Stimulated activated CD4-positive, alpha-beta T cell treated with anti-CD3 and anti-CD28 coated beads, Interleukin-1b, Interleukin-23, amount 100 ng/mL, for 1 hour (primary cell): Measurements from ENCODE around the gene CRIM1.

ENCODE experiments used
- DNase-seq, 2 donors: peaks; one replicate each; pipeline ENCODE4 v3.0.0-alpha.2; 2020; ENCODE audit warnings: low read depth in 2 of 2

CRIM1 gene

DNA sequence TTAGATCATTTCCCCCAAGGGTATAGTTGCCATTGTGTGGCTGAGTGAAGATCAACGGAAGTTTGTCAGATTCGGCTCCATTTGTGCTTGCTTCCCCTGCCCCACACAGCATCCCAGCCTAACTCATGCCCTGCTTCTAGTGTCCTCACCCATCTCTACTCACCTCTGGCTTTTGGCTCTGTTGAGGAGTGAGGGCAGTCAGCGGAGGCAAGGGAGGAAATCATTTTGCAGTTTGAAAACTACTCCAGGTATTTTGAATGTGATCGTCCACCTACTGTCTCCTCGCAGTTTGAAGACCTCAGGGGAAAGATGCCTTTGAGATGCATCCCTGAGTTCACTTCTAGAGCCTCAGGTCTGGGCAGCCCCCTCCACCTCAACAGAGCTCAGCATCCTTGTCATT lies 126.1 kb downstream of the CRIM1 start:
- no peak for DNase-seq

DNA sequence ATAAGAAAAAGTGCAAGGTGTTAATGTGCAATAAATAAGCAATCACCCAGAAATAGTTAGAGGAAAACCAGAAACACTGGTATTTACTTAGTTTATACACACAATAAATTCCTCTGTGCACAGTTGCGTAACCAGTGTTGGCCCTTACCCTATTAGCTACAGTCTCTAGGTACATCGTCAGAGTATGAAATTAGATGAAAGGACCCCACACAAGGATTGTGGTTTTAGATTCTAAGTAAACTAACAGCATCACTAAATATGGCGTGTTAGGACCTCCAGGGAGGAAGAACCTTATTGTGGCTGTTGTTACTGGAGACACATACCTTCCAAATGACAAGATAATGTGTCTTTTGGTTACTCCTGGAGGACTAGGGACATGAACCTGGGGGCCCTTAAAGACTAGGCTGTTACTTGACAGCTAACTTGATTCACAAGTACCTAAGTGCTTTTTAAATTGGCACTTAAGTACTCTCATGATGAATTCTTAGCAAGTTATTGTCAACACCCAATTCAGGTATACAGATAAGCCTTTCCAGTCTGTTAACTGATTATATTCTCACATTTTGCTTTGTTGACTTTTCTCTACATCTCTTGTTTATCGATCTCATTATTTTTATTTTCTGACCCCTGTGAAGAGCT lies 127.1 kb downstream of the CRIM1 start:
- no peak for DNase-seq

GRCh38 chr2:36483290-36483689 lies 127.7 kb downstream of the CRIM1 start:
- no peak for DNase-seq

GRCh38 chr2:36484454-36484853 lies 128.9 kb downstream of the CRIM1 start:
- DNase-seq, result no peak

DNA sequence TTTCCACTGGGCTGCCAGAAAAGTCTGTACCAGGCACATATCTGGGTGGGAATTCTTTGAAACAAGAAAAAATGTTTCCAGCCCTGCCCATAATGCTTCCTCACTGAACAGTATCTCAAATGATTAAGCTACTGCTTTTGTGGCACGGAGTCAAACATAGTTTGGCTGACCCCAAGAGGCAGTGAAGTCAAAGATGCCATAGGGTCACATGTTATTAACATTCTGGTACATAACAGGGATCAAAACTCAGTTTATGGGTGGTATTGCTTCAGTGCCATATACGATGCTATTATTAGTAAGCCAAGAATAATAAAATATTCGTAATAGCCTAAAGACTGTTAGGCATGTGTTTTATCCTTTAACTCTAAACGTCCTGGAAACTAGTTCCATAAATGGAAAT lies 129.9 kb downstream of the CRIM1 start:
- no peak for DNase-seq

DNA sequence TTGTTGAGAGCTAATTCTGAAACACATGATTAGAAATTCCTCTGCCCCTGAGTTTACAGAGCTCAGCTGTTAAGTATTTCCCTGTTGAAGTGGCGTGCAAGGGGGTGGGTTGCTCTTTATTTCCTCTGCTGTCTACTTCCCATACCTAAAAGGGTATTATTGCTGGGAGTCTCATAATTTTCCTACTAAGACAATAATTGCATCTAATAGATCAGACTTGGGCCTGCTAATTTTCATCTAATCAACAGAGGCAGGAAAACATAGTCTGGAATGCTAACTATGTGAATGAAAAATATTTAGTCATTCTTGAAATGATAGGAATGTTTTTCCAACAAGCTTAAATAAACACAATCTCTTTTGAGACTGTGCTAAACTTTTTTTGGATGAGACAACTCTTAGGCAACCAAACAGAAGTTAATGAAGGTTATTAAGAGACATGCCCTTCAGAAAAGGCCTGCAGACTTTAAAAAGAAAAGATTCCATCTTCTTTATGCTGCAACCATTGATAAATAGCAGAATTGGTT lies 131.0 kb downstream of the CRIM1 start:
- no peak for DNase-seq

DNA sequence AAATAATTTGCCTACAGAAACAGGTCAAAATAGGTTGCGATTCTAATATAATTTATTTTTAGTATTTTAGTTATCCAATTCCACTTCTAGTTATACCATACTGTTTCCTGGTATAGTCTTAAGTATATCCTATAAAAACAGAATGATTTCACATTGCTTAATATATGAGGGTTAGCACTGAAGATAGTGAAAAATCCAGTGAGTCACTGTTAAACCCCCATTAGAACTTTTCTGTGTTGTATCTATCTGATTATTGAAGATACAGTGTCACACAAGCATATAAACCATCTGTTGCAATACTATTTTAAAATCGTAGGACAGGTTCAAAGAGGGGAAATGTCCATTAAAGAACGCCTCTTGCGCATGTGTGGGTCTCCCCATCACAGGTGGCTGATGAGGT lies 132.4 kb downstream of the CRIM1 start:
- DNase-seq, result no peak

- no peak for DNase-seq
These were observed 133.7 kb downstream of the CRIM1 start for GRCh38 chr2:36489281-36489680.

DNA sequence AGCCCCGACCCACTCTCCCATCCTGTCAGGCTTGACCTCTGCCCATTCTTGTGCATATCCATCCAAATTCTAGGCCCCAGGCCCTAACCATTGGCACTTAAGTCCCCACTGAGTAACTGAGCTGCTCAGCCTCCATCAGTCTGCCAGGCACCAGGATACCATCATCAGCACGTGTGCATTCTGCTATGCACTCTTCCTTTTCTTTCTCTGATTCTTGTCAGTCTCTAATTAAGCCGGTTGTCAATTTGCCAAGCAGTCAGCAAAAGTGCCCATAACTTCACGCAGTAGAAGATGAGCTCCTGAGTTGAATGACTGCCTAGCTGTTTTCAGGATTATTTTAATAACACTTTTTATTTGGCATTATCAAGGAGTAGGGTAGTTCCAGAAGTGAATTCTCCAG lies 135.2 kb downstream of the CRIM1 start:
- DNase-seq, result no peak

DNA sequence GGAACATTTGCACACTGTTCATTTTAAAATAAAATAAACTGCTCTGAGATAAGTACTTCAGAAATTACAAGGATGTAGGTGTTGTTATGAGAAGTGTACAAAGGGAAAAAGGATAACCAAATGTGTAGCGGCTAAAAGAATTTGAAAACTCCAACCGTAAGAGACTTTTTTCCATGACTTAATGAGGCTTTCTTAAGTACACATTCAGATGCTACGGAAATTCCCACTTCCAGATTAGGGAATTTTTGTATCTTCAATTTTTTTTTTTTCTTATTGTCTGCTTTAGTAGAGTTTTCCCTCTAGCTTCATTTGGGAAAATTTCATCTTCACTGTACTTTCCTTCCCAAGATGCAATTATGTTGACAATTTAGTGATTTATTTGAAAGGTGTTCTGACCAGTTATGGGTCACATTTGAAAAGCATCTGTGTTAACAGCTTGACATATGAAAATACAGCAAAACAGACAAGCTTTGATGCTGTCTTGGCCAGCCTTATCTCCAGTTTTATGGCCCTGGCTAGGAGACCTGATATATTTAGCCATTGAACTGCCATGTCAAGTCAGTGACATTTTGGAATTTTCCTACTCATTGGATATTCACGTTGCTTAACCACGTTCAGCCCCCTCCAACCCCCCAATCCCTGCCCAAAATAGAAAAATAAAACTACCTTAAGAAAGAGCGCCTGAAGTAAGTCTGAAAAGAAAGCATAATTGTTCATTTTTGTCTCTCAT lies 136.8 kb downstream of the CRIM1 start:
- no peak for DNase-seq

GRCh38 chr2:36493306-36493705 lies 137.7 kb downstream of the CRIM1 start:
- no peak for DNase-seq

DNA sequence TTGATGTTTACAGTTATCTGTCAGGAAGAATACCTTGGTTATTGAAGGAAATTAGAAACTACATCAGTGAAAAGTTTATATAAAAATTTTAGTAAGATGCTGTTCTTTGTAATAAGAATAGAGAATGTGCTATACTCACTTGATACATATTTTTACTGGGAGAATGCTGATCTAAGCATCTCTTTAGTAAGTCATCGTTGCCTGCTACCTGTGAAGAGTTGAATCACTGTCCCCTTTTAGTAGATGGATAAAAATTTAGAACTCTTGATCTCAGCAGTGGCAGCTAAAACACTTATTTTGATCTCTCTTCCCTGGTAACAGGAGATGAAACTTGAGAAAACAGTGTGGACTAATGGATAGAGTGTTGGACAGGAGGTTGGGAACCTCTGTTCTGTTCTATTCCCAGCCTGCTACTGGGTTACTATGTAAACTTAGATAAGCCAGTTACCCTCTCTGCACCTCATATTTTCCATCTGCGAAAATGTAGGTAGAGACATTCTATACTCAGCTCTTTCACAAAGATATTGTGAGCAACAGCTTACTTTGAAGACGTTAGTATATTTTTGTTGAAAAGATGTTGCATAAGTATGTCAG lies 142.1 kb downstream of the CRIM1 start:
- no peak for DNase-seq

GRCh38 chr2:36499128-36499820 lies 143.7 kb downstream of the CRIM1 start:
- no peak for DNase-seq

DNA sequence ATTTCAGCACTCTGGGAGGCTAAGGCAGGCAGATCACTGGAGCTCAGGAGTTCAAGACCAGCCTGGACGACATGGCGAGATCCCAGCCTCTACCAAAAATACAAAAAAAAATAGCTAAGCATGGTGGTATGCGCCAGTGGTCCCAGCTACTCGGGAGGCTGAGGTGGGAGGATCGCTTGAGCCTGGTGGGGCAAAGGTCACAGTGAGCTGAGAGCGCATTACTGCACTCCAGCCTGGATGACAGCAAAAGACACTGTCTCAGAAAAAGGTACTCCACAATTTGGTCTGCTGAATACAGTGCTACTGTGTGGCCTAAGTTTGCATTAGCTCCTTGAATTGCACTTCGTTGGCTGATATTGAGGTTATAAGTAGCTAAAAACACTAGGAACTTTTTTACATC lies 144.5 kb downstream of the CRIM1 start:
- no peak for DNase-seq

- DNase-seq, result no peak
These were observed 146.5 kb downstream of the CRIM1 start for GRCh38 chr2:36502081-36502480.

- DNase-seq, result peak in 1 of 2 donors; percentile 3
These were observed 151.8 kb downstream of the CRIM1 start for GRCh38 chr2:36507408-36507812.

DNA sequence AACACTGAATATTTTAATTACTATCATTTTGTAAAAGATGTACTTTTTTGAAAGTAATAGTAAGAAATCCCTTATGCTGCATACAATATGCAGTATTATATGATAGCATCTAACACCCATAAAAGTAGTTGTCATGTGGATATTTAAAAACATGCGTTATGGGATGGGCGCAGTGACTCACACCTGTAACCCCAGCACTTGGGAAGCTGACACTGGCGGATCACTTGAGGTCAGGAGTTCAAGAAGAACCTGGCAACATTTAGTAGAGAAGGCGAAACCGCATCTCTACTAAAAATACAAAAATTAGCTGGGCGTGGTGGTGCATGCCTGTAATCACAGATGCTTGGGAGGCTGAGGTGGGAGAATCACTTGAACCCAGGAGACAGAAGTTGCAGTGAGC lies 153.5 kb downstream of the CRIM1 start:
- no peak for DNase-seq

- DNase-seq, result no peak
These were observed 156.5 kb downstream of the CRIM1 start for GRCh38 chr2:36511858-36512603.

DNA sequence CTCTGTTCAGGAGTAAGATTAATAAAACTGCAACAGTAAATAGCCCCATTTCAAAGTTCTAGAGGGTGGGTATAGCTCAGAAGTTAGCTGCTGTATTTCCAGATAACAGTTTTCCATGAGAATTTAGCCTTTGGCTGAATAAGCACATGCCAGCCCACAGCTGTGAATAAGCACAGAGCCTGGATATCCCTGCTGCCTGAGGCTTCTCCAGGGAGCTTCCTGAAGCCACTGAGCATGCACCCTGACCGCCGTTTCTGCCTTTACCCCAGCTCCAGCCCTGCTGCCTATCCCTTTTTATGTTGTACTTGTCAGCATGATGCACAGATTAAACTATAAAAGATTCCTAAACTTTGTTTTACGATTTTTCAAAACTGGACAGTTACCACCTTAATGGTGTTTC lies 157.1 kb downstream of the CRIM1 start:
- DNase-seq, result no peak

- DNase-seq, result no peak
These were observed 158.1 kb downstream of the CRIM1 start for GRCh38 chr2:36513661-36514060.

DNA sequence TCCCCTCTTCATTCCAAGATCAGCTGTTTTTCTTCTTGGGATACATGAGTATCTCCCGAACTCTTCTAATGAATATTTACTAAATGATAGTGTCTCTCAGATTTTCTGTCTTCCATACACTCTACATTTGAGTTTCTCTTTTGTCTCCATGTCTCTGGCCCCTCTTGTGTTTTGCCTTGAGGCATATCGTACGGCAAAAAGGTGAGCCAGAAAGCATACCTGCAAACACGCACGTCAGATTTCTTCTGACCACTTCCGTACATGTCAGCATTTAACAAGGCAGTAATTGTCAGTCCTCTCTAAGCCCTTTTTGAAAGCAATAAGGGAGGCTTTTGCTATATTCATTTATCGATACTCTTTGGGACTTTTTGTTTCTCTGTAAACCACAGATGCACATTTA lies 160.0 kb downstream of the CRIM1 start:
- no peak for DNase-seq
